Body of pancreas (tissue), 4 donors: ENCODE results near the gene CDH15.

ENCODE experiments used
- CTCF ChIP-seq, 7 experiments: fragments of 450-650 bp in 4 of 7; fragments of 200-600 bp in 3 of 7; sonication (generic) in 3 of 7; IDR thresholded peaks; one replicate each; pipeline ENCODE4 v1.5.1; 2016 to 2019; ENCODE audit warnings: antibody characterized with exemption in 7 of 7
- POLR2A ChIP-seq, 3 donors: fragments of 450-650 bp; IDR thresholded peaks; one replicate each; pipeline ENCODE4 v1.6.1; 2016; ENCODE audit warnings: antibody characterized with exemption in 3 of 3, mild to moderate bottlenecking in 2 of 3

GRCh38 chr16:89198417-89199240 is 27.1 kb downstream of the CDH15 start:
- no peak for TF ChIP-seq POLR2A (IDR thresholded peaks at IDR 0.05)
- no peak for TF ChIP-seq CTCF (IDR thresholded peaks at IDR 0.05)
